ENCODE data around the gene CDK5RAP3.

DNA sequence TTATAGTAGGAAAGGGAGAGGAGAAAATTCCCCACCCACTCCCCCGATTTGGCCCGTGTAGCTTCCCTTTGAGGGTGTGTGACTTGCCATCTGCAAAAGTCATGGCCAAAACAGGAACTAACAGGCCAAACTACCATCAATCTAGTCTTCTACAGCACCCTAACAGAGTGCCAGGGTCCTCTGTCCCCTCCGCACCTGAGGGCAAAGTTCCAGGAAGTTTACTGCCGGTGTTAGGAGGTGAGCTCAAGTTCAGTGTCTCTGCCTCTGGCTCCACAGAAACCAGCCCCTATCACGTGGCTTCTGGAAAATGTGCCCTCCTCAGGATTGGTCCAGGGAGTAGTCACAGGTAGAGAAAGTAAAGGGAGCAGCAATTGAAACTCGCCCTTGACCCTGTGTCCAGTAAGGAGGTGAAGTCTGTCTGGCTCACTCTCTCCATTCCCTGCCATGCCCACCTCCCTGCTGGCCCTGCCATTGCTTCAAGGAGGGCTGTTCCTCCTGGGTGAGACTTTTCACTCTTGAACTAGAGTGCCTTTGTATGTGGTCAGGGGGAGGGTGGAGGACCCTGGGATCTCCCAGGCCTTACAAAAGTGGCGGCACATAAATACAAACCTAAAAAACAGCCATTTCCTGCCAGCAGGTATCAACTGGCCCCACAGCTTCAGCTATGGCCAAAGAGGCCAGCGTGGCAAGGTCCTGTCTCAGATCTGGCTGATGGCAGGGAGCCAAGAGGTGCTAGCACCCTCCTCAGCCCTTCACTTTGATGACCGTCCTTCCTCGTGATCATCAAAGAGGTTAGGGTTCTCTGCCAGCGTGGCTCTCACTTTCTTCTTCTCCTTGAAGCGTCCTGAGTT is 18.5 kb upstream of the CDK5RAP3 start:
- TF ChIP-seq, protein P1, sequence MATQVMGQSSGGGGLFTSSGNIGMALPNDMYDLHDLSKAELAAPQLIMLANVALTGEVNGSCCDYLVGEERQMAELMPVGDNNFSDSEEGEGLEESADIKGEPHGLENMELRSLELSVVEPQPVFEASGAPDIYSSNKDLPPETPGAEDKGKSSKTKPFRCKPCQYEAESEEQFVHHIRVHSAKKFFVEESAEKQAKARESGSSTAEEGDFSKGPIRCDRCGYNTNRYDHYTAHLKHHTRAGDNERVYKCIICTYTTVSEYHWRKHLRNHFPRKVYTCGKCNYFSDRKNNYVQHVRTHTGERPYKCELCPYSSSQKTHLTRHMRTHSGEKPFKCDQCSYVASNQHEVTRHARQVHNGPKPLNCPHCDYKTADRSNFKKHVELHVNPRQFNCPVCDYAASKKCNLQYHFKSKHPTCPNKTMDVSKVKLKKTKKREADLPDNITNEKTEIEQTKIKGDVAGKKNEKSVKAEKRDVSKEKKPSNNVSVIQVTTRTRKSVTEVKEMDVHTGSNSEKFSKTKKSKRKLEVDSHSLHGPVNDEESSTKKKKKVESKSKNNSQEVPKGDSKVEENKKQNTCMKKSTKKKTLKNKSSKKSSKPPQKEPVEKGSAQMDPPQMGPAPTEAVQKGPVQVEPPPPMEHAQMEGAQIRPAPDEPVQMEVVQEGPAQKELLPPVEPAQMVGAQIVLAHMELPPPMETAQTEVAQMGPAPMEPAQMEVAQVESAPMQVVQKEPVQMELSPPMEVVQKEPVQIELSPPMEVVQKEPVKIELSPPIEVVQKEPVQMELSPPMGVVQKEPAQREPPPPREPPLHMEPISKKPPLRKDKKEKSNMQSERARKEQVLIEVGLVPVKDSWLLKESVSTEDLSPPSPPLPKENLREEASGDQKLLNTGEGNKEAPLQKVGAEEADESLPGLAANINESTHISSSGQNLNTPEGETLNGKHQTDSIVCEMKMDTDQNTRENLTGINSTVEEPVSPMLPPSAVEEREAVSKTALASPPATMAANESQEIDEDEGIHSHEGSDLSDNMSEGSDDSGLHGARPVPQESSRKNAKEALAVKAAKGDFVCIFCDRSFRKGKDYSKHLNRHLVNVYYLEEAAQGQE (IDR thresholded peaks at IDR 0.05), result no peak
- TF ChIP-seq POLR2A (IDR thresholded peaks at IDR 0.05; ENCODE audit: low read length), result no peak
- no peak for TF ChIP-seq BHLHE40 (IDR thresholded peaks at IDR 0.05; ENCODE audit: low read depth, low read length)
- TF ChIP-seq, protein P2, sequence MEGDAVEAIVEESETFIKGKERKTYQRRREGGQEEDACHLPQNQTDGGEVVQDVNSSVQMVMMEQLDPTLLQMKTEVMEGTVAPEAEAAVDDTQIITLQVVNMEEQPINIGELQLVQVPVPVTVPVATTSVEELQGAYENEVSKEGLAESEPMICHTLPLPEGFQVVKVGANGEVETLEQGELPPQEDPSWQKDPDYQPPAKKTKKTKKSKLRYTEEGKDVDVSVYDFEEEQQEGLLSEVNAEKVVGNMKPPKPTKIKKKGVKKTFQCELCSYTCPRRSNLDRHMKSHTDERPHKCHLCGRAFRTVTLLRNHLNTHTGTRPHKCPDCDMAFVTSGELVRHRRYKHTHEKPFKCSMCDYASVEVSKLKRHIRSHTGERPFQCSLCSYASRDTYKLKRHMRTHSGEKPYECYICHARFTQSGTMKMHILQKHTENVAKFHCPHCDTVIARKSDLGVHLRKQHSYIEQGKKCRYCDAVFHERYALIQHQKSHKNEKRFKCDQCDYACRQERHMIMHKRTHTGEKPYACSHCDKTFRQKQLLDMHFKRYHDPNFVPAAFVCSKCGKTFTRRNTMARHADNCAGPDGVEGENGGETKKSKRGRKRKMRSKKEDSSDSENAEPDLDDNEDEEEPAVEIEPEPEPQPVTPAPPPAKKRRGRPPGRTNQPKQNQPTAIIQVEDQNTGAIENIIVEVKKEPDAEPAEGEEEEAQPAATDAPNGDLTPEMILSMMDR (IDR thresholded peaks at IDR 0.05), result no peak
- TF ChIP-seq JUN (IDR thresholded peaks at IDR 0.05), result no peak
- no peak for TF ChIP-seq ESRRA (IDR thresholded peaks at IDR 0.05; ENCODE audit: borderline replicate concordance, low read length)
- no peak for TF ChIP-seq CHD2 (IDR thresholded peaks at IDR 0.05; ENCODE audit: low read length, partially characterized antibody)
- TF ChIP-seq POLR2AphosphoS2 (conservative IDR thresholded peaks at IDR 0.05; ENCODE audit: low read length), result no peak
